Stimulated activated naive CD8-positive, alpha-beta T cell treated with anti-CD3 and anti-CD28 coated beads, Interleukin-15, Interleukin-2, amounts not matched to agents 100 U/mL and 50 U/mL, for 24 hours (primary cell): ENCODE data around the gene HIVEP3.

Experiments
- ATAC-seq: fragments of 150-1000 bp; cut with Tn5 transposase; one replicate; pipeline ENCODE4 v1.10.0; 2021
- DNase-seq: peaks from one replicate; pipeline ENCODE4 v3.0.0; 2021

The HIVEP3 gene

GRCh38 chr1:41872074-41872473 is 46.6 kb downstream of the HIVEP3 start:
- no peak for DNase-seq
- ATAC-seq, result no peak

- DNase-seq, result no peak
- peak; percentile 78 for ATAC-seq
Observed at GRCh38 chr1:41870076-41870562, 48.6 kb downstream of the HIVEP3 start.

- DNase-seq, result no peak
Observed at GRCh38 chr1:41868241-41868998, 50.3 kb downstream of the HIVEP3 start.

GRCh38 chr1:41866285-41866684 is 52.4 kb downstream of the HIVEP3 start:
- ATAC-seq (no peak), DNase-seq (no peak)

More at GRCh38 chr1:41868241-41868998, 50.3 kb downstream of the HIVEP3 start:
- ATAC-seq, result peak; percentile 83

- DNase-seq (no peak), ATAC-seq (no peak)
Observed at GRCh38 chr1:41864471-41865040, 54.2 kb downstream of the HIVEP3 start.

- no peak for ATAC-seq
- no peak for DNase-seq
Observed at GRCh38 chr1:41863718-41864117, 55.0 kb downstream of the HIVEP3 start.

- ATAC-seq (peak; percentile 97), DNase-seq (peak; percentile 64)
Observed at GRCh38 chr1:41862384-41863221, 56.1 kb downstream of the HIVEP3 start.

GRCh38 chr1:41861535-41862383 is 57.0 kb downstream of the HIVEP3 start:
- ATAC-seq, result no peak
- no peak for DNase-seq

- no peak for DNase-seq
Observed at GRCh38 chr1:41860771-41861170, 58.0 kb downstream of the HIVEP3 start.

GRCh38 chr1:41860214-41860613 is 58.5 kb downstream of the HIVEP3 start:
- no peak for DNase-seq
- no peak for ATAC-seq

More at GRCh38 chr1:41860771-41861170, 58.0 kb downstream of the HIVEP3 start:
- ATAC-seq, result no peak

- ATAC-seq, result no peak
- DNase-seq, result no peak
Observed at GRCh38 chr1:41859686-41860085, 59.0 kb downstream of the HIVEP3 start.

- no peak for DNase-seq
- no peak for ATAC-seq
Observed at GRCh38 chr1:41856944-41857285, 61.8 kb downstream of the HIVEP3 start.

- no peak for DNase-seq
- ATAC-seq, result no peak
Observed at GRCh38 chr1:41856151-41856943, 62.4 kb downstream of the HIVEP3 start.

GRCh38 chr1:41855713-41856112 is 63.0 kb downstream of the HIVEP3 start:
- DNase-seq, result no peak
- ATAC-seq, result no peak

- ATAC-seq, result no peak
- DNase-seq, result no peak
Observed at GRCh38 chr1:41853907-41854306, 64.8 kb downstream of the HIVEP3 start.

- ATAC-seq, result no peak
- DNase-seq, result no peak
Observed at GRCh38 chr1:41852091-41852490, 66.6 kb downstream of the HIVEP3 start.

- no peak for ATAC-seq
- no peak for DNase-seq
Observed at GRCh38 chr1:41851589-41851988, 67.1 kb downstream of the HIVEP3 start.

GRCh38 chr1:41850029-41850428 is 68.7 kb downstream of the HIVEP3 start:
- ATAC-seq, result peak; percentile 91
- DNase-seq, result peak; percentile 16

- ATAC-seq, result no peak
Observed at GRCh38 chr1:41849211-41849759, 69.4 kb downstream of the HIVEP3 start.

GRCh38 chr1:41848216-41848952 is 70.3 kb downstream of the HIVEP3 start:
- DNase-seq (no peak), ATAC-seq (no peak)

More at GRCh38 chr1:41849211-41849759, 69.4 kb downstream of the HIVEP3 start:
- no peak for DNase-seq
